ENCODE measurements around the gene SLC6A13. TPM values are rescaled to one million over a fixed set of nuclear protein-coding genes. Genes with fewer than 3 reads are reported as not detected.
"Not testable (repeated sequence)": the region's sequence is repeated elsewhere in the genome, so short reads cannot be mapped to it uniquely, and the experiment has no call there.

SLC6A13 gene
- 1 to 10 TPM; 1.3 to 2.0 TPM for total RNA-seq
- long read RNA-seq, result 0 reads

- intact Hi-C loops (cut with DNase I), result no loop called here
- peak; percentile 26 for DNase-seq
- peak; percentile 51 to 77 for ATAC-seq
Observed at GRCh38 chr12:262817-263216, at the start of gene SLC6A13. Gene SLC6A13, minus strand, starts transcription at chr12:262836. Its CDS starts 2,784 bp downstream, at chr12:260052.

GRCh38 chr12:308511-308910 is 45.9 kb upstream of the SLC6A13 start:
- DNase-seq (no peak), ATAC-seq (no peak)
- intact Hi-C loops (cut with DNase I), result no loop called here

GRCh38 chr12:307406-307805 is 44.8 kb upstream of the SLC6A13 start:
- ATAC-seq, result no peak
- intact Hi-C loops (cut with DNase I), result no loop called here
- no peak for DNase-seq

- ATAC-seq, result no peak
- no peak for DNase-seq
- intact Hi-C loops (cut with DNase I), result no loop called here
Observed at GRCh38 chr12:304805-305204, 42.2 kb upstream of the SLC6A13 start.

GRCh38 chr12:302766-303165 is 40.1 kb upstream of the SLC6A13 start:
- DNase-seq; intact Hi-C loops (cut with DNase I); ATAC-seq: not testable (repeated sequence)

- DNase-seq; intact Hi-C loops (cut with DNase I); ATAC-seq: not testable (repeated sequence)
Observed at GRCh38 chr12:300166-300565, 37.5 kb upstream of the SLC6A13 start.

- DNase-seq; intact Hi-C loops (cut with DNase I); ATAC-seq: not testable (repeated sequence)
Observed at GRCh38 chr12:299511-299910, 36.9 kb upstream of the SLC6A13 start.

- intact Hi-C loops (cut with DNase I); ATAC-seq: not testable (repeated sequence)
- DNase-seq, result peak; percentile 23
Observed at GRCh38 chr12:298059-298458, 35.4 kb upstream of the SLC6A13 start.

- DNase-seq (no peak), ATAC-seq (no peak)
- intact Hi-C loops (cut with DNase I), result no loop called here
Observed at GRCh38 chr12:295132-295531, 32.5 kb upstream of the SLC6A13 start.

GRCh38 chr12:293199-293598 is 30.6 kb upstream of the SLC6A13 start:
- ATAC-seq (no peak), DNase-seq (no peak)
- intact Hi-C loops (cut with DNase I), result no loop called here

GRCh38 chr12:292186-292585 is 29.6 kb upstream of the SLC6A13 start:
- no peak for DNase-seq
- intact Hi-C loops (cut with DNase I), result no loop called here
- no peak for ATAC-seq

GRCh38 chr12:291153-291723 is 28.6 kb upstream of the SLC6A13 start:
- intact Hi-C loops (cut with DNase I), result no loop called here
- DNase-seq, result no peak
- no peak for ATAC-seq

GRCh38 chr12:288687-289086 is 26.1 kb upstream of the SLC6A13 start:
- DNase-seq, result peak; percentile 48
- ATAC-seq, result peak in 1 of 2 donors; percentile 42
- intact Hi-C loops (cut with DNase I), result no loop called here

GRCh38 chr12:286531-287300 is 24.1 kb upstream of the SLC6A13 start:
- no peak for DNase-seq
- ATAC-seq, result no peak

GRCh38 chr12:278046-278445 is 15.4 kb upstream of the SLC6A13 start:
- ATAC-seq (no peak), DNase-seq (no peak)
- intact Hi-C loops (cut with DNase I), result no loop called here

More at GRCh38 chr12:286531-287300, 24.1 kb upstream of the SLC6A13 start:
- intact Hi-C loops (cut with DNase I), result no loop called here

- DNase-seq (no peak), ATAC-seq (no peak)
- intact Hi-C loops (cut with DNase I), result no loop called here
Observed at GRCh38 chr12:275812-276211, 13.2 kb upstream of the SLC6A13 start.

GRCh38 chr12:273382-273781 is 10.7 kb upstream of the SLC6A13 start:
- DNase-seq (no peak), ATAC-seq (no peak)
- intact Hi-C loops (cut with DNase I), result no loop called here

GRCh38 chr12:272942-273341 is 10.3 kb upstream of the SLC6A13 start:
- DNase-seq (no peak), ATAC-seq (no peak)
- intact Hi-C loops (cut with DNase I), result no loop called here

GRCh38 chr12:271161-271560 is 8.5 kb upstream of the SLC6A13 start:
- DNase-seq, result no peak
- intact Hi-C loops (cut with DNase I), result no loop called here
- ATAC-seq, result no peak

GRCh38 chr12:269191-269590 is 6.6 kb upstream of the SLC6A13 start:
- DNase-seq (no peak), ATAC-seq (peak in 1 of 2 donors; percentile 57)
- intact Hi-C loops (cut with DNase I), result no loop called here

- intact Hi-C loops (cut with DNase I), result no loop called here
- ATAC-seq, result peak; percentile 9 to 22
- DNase-seq, result no peak
Observed at GRCh38 chr12:268483-268840, 5.8 kb upstream of the SLC6A13 start.
